HG02623 (cell line): ENCODE results near the gene ARMH1.
"Not testable (repeated sequence)": the region's sequence is repeated elsewhere in the genome, so short reads cannot be mapped to it uniquely, and the experiment has no call there.

Source experiments
- ATAC-seq: cut with Tn5 transposase; IDR thresholded peaks from one replicate; pipeline ENCODE4 v1.9.1; 2021; ENCODE audit warnings: moderate library complexity; ENCODE audit not compliant: unreplicated experiment

ARMH1 gene

GRCh38 chr1:44664730-44665370 is 9.7 kb upstream of the ARMH1 start:
- no peak for ATAC-seq

- ATAC-seq: not testable (repeated sequence)
Measured at GRCh38 chr1:44666719-44667118, 7.8 kb upstream of the ARMH1 start.

- no peak for ATAC-seq
Measured at GRCh38 chr1:44670751-44671640, 3.5 kb upstream of the ARMH1 start.

GRCh38 chr1:44672254-44672955 is 2.1 kb upstream of the ARMH1 start:
- ATAC-seq: no peak

GRCh38 chr1:44672961-44673674 is 1.4 kb upstream of the ARMH1 start:
- no peak for ATAC-seq

GRCh38 chr1:44673675-44674112 is 820 bp upstream of the ARMH1 start:
- ATAC-seq: no peak

- ATAC-seq: no peak
Measured at GRCh38 chr1:44675186-44675585, 672 bp downstream of the ARMH1 start.

- ATAC-seq: no peak
Measured at GRCh38 chr1:44676484-44677200, 2.1 kb downstream of the ARMH1 start.

GRCh38 chr1:44677201-44677766 is 2.8 kb downstream of the ARMH1 start:
- no peak for ATAC-seq

- ATAC-seq: no peak
Measured at GRCh38 chr1:44678120-44678519, 3.6 kb downstream of the ARMH1 start.

- ATAC-seq: no peak
Measured at GRCh38 chr1:44678626-44679025, 4.1 kb downstream of the ARMH1 start.

GRCh38 chr1:44679468-44679867 is 5.0 kb downstream of the ARMH1 start:
- ATAC-seq: no peak

- no peak for ATAC-seq
Measured at GRCh38 chr1:44681905-44682882, 7.7 kb downstream of the ARMH1 start.

- ATAC-seq: no peak
Measured at GRCh38 chr1:44682883-44683265, 8.4 kb downstream of the ARMH1 start.

GRCh38 chr1:44684525-44684924 is 10.0 kb downstream of the ARMH1 start:
- ATAC-seq: peak; percentile 72

GRCh38 chr1:44685218-44685617 is 10.7 kb downstream of the ARMH1 start:
- ATAC-seq: no peak

- no peak for ATAC-seq
Measured at GRCh38 chr1:44685881-44686280, 11.4 kb downstream of the ARMH1 start.

- ATAC-seq: no peak
Measured at GRCh38 chr1:44688760-44689446, 14.4 kb downstream of the ARMH1 start.
